Activated CD4-positive, alpha-beta T cell treated with anti-CD3 and anti-CD28 coated beads, Interleukin-2, amount 50 U/mL, for 4 hours (primary cell): ENCODE results near the gene SRSF10.
A peak's percentile ranks its signal among the peaks of the same experiment; 100 is the strongest.
"Not testable (repeated sequence)": the region's sequence is repeated elsewhere in the genome, so short reads cannot be mapped to it uniquely, and the experiment has no call there.

ENCODE experiments used
- DNase-seq, 2 experiments: peaks; one replicate each; pipeline ENCODE4 v3.0.0-alpha.2; 2020

The SRSF10 gene

GRCh38 chr1:23979881-23980727, at the start of gene SRSF10:
SRSF10 (minus strand) TSS chr1:23980327; CDS start chr1:23980255, 72 bp downstream.
- DNase-seq, result peak; percentile 96 to 97

GRCh38 chr1:24027838-24028468, 47.8 kb upstream of the SRSF10 start:
- no peak for DNase-seq

- DNase-seq, result no peak
Measured at GRCh38 chr1:24022581-24023361, 42.6 kb upstream of the SRSF10 start.

GRCh38 chr1:24021403-24022266, 41.5 kb upstream of the SRSF10 start:
- no peak for DNase-seq

- DNase-seq, result no peak
Measured at GRCh38 chr1:24020470-24020869, 40.3 kb upstream of the SRSF10 start.

GRCh38 chr1:24020025-24020424, 39.9 kb upstream of the SRSF10 start:
- no peak for DNase-seq

GRCh38 chr1:24018611-24019580, 38.8 kb upstream of the SRSF10 start:
- no peak for DNase-seq

GRCh38 chr1:24015221-24016210, 35.4 kb upstream of the SRSF10 start:
- DNase-seq, result no peak

GRCh38 chr1:24012878-24013277, 32.8 kb upstream of the SRSF10 start:
- DNase-seq, result not testable (repeated sequence)

- DNase-seq, result no peak
Measured at GRCh38 chr1:24010650-24011049, 30.5 kb upstream of the SRSF10 start.

- no peak for DNase-seq
Measured at GRCh38 chr1:24009406-24009805, 29.3 kb upstream of the SRSF10 start.

GRCh38 chr1:24008574-24009184, 28.6 kb upstream of the SRSF10 start:
- not testable (repeated sequence) for DNase-seq

GRCh38 chr1:24007079-24007478, 27.0 kb upstream of the SRSF10 start:
- no peak for DNase-seq

GRCh38 chr1:24005163-24005562, 25.0 kb upstream of the SRSF10 start:
- DNase-seq, result no peak

- DNase-seq, result no peak
Measured at GRCh38 chr1:24004132-24004531, 24.0 kb upstream of the SRSF10 start.

GRCh38 chr1:24003331-24003972, 23.3 kb upstream of the SRSF10 start:
- no peak for DNase-seq

GRCh38 chr1:24002695-24003094, 22.6 kb upstream of the SRSF10 start:
- DNase-seq, result no peak

GRCh38 chr1:23999156-23999671, 19.1 kb upstream of the SRSF10 start:
- DNase-seq, result no peak

GRCh38 chr1:23997812-23998211, 17.7 kb upstream of the SRSF10 start:
- no peak for DNase-seq
